HEK293 (cell line): ENCODE data around the gene CKS1B.

Experiments used
- CTCF ChIA-PET: fragments of 350-600 bp; formaldehyde crosslinking; extraction: SDS; loops from one replicate; lab custom pipeline; 2021; ENCODE audit warnings: antibody characterized with exemption; lab: Yijun Ruan, JAX
- POLR2A ChIA-PET: fragments of 300-600 bp; formaldehyde crosslinking; extraction: SDS; loops from one replicate; lab custom pipeline; 2020; ENCODE audit warnings: antibody characterized with exemption, inconsistent platforms; lab: Yijun Ruan, JAX
- H3K27ac ChIP-seq: fragments of 200-500 bp; sonication (Bioruptor generic); 2 replicates; pipeline ENCODE4 v1.5.1; 2014; ENCODE audit warnings: low read depth, low read length, control low read depth, inconsistent platforms; ENCODE audit errors: extremely low read depth
- H3K36me3 ChIP-seq, 2 experiments: fragments of 200-500 bp in 1 of 2; sonication (Bioruptor generic) in 1 of 2; 1 replicate in 1 of 2; 2 replicates in 1 of 2; pipeline ENCODE4 v1.5.1; 2014 to 2017; ENCODE audit warnings: inconsistent platforms in 2 of 2, low read length in 2 of 2; ENCODE audit not compliant: control insufficient read depth in 2 of 2, insufficient read depth in 1 of 2
- H3K4me1 ChIP-seq: fragments of 200-500 bp; sonication (Bioruptor generic); 2 replicates; pipeline ENCODE4 v1.5.1; 2014; ENCODE audit warnings: mild to moderate bottlenecking, low read length, inconsistent platforms; ENCODE audit not compliant: control insufficient read depth, insufficient read depth
- H3K4me3 ChIP-seq: 2 replicates; pipeline ENCODE4 v1.5.1; 2011; ENCODE audit warnings: low read depth, mild to moderate bottlenecking, control low read depth, low read length, moderate library complexity
- H3K9me3 ChIP-seq: fragments of 200-500 bp; sonication (Bioruptor generic); 2 replicates; pipeline ENCODE4 v1.5.1; 2014; ENCODE audit warnings: low read depth, low read length, inconsistent platforms; ENCODE audit not compliant: control insufficient read depth, insufficient read depth
- GLIS2 ChIP-seq: fragments of 450-650 bp; formaldehyde crosslinking; IDR thresholded peaks from 2 replicates; pipeline ENCODE4 v1.5.1; 2016; ENCODE audit warnings: missing biosample characterization, missing genetic modification characterization
- HOXA7 ChIP-seq: sonication (generic); formaldehyde crosslinking; IDR thresholded peaks from 2 replicates; pipeline ENCODE4 v1.8.1; 2022; ENCODE audit warnings: missing genetic modification reagents, borderline replicate concordance
- REPIN1 ChIP-seq: fragments of 450-650 bp; formaldehyde crosslinking; IDR thresholded peaks from 2 replicates; pipeline ENCODE4 v1.5.1; 2017; ENCODE audit warnings: missing biosample characterization, missing genetic modification characterization, low read depth
- ZFP3 ChIP-seq: fragments of 450-650 bp; formaldehyde crosslinking; IDR thresholded peaks from 2 replicates; pipeline ENCODE4 v1.5.1; 2016; ENCODE audit warnings: low read depth, missing biosample characterization, missing genetic modification characterization
- ZNF248 ChIP-seq: fragments of 450-650 bp; formaldehyde crosslinking; IDR thresholded peaks from 2 replicates; pipeline ENCODE4 v1.5.1; 2017; ENCODE audit warnings: missing biosample characterization, missing genetic modification characterization
- ZNF335 ChIP-seq: fragments of 450-650 bp; formaldehyde crosslinking; conservative IDR thresholded peaks from 2 replicates; pipeline ENCODE4 v1.5.1; 2016; ENCODE audit warnings: missing biosample characterization, missing genetic modification characterization
- ZNF341 ChIP-seq: fragments of 450-650 bp; formaldehyde crosslinking; IDR thresholded peaks from 2 replicates; pipeline ENCODE4; 2016; ENCODE audit warnings: low read depth, missing biosample characterization, missing genetic modification characterization
- ZNF391 ChIP-seq: fragments of 450-650 bp; formaldehyde crosslinking; IDR thresholded peaks from 2 replicates; pipeline ENCODE4 v1.5.1; 2016; ENCODE audit warnings: low read depth, missing biosample characterization, missing genetic modification characterization, borderline replicate concordance
- ZNF600 ChIP-seq: fragments of 450-650 bp; formaldehyde crosslinking; IDR thresholded peaks from 2 replicates; pipeline ENCODE4 v1.5.1; 2016; ENCODE audit warnings: missing biosample characterization, missing genetic modification characterization
- ZNF624 ChIP-seq: fragments of 450-650 bp; formaldehyde crosslinking; IDR thresholded peaks from 2 replicates; pipeline ENCODE4 v1.5.1; 2017; ENCODE audit warnings: missing biosample characterization, missing genetic modification characterization
- ZNF658 ChIP-seq: fragments of 450-650 bp; formaldehyde crosslinking; IDR thresholded peaks from 2 replicates; pipeline ENCODE4; 2016; ENCODE audit warnings: missing biosample characterization, missing genetic modification characterization
- ZNF785 ChIP-seq: fragments of 450-650 bp; formaldehyde crosslinking; IDR thresholded peaks from 2 replicates; pipeline ENCODE4 v1.5.1; 2016; ENCODE audit warnings: missing biosample characterization, missing genetic modification characterization
- TF ChIP-seq, protein P1 (sequence below): fragments of 450-650 bp; formaldehyde crosslinking; conservative IDR thresholded peaks from 2 replicates; pipeline ENCODE4 v1.5.1; 2016; ENCODE audit warnings: low read depth, missing biosample characterization, missing genetic modification characterization
- TF ChIP-seq, protein P2 (sequence below): fragments of 450-650 bp; formaldehyde crosslinking; IDR thresholded peaks from 2 replicates; pipeline ENCODE4 v1.5.1; 2017; ENCODE audit warnings: missing biosample characterization, missing genetic modification characterization
- TF ChIP-seq, protein P3 (sequence below): fragments of 450-650 bp; formaldehyde crosslinking; IDR thresholded peaks from 2 replicates; pipeline ENCODE4 v1.5.1; 2016; ENCODE audit warnings: missing biosample characterization, missing genetic modification characterization
- TF ChIP-seq, protein P4 (sequence below): fragments of 450-650 bp; formaldehyde crosslinking; IDR thresholded peaks from 2 replicates; pipeline ENCODE4 v1.5.1; 2016; ENCODE audit warnings: missing biosample characterization, missing genetic modification characterization, borderline replicate concordance
- TF ChIP-seq, protein P5 (sequence below): fragments of 450-650 bp; formaldehyde crosslinking; IDR thresholded peaks from 2 replicates; pipeline ENCODE4 v1.5.1; 2016; ENCODE audit warnings: missing biosample characterization, missing genetic modification characterization
- TF ChIP-seq, protein P6 (sequence below): fragments of 450-650 bp; formaldehyde crosslinking; IDR thresholded peaks from 2 replicates; pipeline ENCODE4; 2016; ENCODE audit warnings: missing biosample characterization, missing genetic modification characterization
- TF ChIP-seq, protein P7 (sequence below): fragments of 450-650 bp; formaldehyde crosslinking; IDR thresholded peaks from 2 replicates; pipeline ENCODE4 v1.5.1; 2017; ENCODE audit warnings: missing biosample characterization, missing genetic modification characterization

Gene CKS1B

DNA sequence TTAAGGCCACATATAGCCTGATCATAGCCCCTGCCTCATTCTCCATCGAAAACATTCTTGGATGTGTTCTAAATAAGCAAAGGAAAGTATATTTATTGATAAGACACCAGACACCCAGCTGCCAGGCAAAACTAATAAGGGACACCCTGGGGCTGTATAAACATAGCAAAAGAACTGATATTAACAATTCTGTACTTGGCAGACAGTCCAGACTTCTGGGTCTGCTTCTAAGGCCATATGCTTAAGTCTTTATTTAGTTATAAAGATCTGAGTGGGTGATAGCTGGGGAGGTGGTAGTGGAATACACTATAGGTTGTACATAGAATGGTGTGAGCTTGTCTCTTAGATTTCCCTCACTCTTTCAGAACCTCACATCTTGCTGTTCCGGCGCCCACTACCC lies 3.9 kb downstream of the CKS1B start (continued):
- TF ChIP-seq, protein P1, sequence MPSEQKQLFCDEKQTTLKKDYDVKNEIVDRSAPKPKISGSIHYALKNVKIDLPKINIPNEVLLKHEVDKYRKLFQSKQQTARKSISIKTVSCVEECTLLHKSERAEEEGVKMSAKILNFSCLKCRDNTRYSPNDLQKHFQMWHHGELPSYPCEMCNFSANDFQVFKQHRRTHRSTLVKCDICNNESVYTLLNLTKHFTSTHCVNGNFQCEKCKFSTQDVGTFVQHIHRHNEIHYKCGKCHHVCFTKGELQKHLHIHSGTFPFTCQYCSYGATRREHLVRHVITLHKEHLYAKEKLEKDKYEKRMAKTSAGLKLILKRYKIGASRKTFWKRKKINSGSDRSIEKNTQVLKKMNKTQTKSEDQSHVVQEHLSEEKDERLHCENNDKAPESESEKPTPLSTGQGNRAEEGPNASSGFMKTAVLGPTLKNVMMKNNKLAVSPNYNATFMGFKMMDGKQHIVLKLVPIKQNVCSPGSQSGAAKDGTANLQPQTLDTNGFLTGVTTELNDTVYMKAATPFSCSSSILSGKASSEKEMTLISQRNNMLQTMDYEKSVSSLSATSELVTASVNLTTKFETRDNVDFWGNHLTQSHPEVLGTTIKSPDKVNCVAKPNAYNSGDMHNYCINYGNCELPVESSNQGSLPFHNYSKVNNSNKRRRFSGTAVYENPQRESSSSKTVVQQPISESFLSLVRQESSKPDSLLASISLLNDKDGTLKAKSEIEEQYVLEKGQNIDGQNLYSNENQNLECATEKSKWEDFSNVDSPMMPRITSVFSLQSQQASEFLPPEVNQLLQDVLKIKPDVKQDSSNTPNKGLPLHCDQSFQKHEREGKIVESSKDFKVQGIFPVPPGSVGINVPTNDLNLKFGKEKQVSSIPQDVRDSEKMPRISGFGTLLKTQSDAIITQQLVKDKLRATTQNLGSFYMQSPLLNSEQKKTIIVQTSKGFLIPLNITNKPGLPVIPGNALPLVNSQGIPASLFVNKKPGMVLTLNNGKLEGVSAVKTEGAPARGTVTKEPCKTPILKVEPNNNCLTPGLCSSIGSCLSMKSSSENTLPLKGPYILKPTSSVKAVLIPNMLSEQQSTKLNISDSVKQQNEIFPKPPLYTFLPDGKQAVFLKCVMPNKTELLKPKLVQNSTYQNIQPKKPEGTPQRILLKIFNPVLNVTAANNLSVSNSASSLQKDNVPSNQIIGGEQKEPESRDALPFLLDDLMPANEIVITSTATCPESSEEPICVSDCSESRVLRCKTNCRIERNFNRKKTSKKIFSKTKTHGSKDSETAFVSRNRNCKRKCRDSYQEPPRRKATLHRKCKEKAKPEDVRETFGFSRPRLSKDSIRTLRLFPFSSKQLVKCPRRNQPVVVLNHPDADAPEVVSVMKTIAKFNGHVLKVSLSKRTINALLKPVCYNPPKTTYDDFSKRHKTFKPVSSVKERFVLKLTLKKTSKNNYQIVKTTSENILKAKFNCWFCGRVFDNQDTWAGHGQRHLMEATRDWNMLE (tag by site-specific recombination): no peak
- TF ChIP-seq, all 188 proteins: peak for 0

DNA sequence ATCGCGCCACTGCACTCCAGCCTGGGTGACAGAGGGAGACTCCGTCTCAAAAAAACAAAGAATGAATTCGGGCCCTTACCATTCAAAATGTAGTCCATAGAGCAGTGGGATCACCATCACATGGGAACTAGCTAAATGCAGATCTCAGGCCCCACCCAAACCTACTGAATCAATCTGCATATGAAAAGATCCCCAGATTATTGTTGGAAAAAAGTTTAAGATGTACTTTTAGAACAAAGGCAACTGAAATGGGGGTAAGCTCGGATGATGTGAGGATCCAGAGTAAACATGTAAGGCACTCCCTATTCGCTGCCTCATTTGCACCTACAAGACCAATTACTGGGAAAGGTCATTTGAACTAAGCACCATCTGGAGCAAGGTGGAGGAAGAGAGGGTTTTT lies 7.9 kb downstream of the CKS1B start:
- H3K9me3 ChIP-seq: no peaks in the 10 kb centered on the region
- TF ChIP-seq ZNF624 (tag by site-specific recombination) (no peak), ZNF335 (tag by site-specific recombination) (no peak), GLIS2 (no peak), REPIN1 (tag by site-specific recombination) (no peak), HOXA7 (CRISPR knock-in tag) (no peak), ZNF658 (tag by site-specific recombination) (no peak), ZNF248 (tag by site-specific recombination) (no peak), ZNF785 (tag by site-specific recombination) (no peak), ZNF600 (tag by site-specific recombination) (no peak), ZFP3 (tag by site-specific recombination) (no peak), ZNF341 (tag by site-specific recombination) (no peak), ZNF391 (tag by site-specific recombination) (no peak)
- TF ChIP-seq, protein P2, sequence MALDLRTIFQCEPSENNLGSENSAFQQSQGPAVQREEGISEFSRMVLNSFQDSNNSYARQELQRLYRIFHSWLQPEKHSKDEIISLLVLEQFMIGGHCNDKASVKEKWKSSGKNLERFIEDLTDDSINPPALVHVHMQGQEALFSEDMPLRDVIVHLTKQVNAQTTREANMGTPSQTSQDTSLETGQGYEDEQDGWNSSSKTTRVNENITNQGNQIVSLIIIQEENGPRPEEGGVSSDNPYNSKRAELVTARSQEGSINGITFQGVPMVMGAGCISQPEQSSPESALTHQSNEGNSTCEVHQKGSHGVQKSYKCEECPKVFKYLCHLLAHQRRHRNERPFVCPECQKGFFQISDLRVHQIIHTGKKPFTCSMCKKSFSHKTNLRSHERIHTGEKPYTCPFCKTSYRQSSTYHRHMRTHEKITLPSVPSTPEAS: no peak
- TF ChIP-seq, protein P3, sequence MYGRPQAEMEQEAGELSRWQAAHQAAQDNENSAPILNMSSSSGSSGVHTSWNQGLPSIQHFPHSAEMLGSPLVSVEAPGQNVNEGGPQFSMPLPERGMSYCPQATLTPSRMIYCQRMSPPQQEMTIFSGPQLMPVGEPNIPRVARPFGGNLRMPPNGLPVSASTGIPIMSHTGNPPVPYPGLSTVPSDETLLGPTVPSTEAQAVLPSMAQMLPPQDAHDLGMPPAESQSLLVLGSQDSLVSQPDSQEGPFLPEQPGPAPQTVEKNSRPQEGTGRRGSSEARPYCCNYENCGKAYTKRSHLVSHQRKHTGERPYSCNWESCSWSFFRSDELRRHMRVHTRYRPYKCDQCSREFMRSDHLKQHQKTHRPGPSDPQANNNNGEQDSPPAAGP (tag by site-specific recombination): no peak
- TF ChIP-seq, protein P4, sequence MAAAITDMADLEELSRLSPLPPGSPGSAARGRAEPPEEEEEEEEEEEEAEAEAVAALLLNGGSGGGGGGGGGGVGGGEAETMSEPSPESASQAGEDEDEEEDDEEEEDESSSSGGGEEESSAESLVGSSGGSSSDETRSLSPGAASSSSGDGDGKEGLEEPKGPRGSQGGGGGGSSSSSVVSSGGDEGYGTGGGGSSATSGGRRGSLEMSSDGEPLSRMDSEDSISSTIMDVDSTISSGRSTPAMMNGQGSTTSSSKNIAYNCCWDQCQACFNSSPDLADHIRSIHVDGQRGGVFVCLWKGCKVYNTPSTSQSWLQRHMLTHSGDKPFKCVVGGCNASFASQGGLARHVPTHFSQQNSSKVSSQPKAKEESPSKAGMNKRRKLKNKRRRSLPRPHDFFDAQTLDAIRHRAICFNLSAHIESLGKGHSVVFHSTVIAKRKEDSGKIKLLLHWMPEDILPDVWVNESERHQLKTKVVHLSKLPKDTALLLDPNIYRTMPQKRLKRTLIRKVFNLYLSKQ (tag by site-specific recombination): no peak
- TF ChIP-seq, protein P5, sequence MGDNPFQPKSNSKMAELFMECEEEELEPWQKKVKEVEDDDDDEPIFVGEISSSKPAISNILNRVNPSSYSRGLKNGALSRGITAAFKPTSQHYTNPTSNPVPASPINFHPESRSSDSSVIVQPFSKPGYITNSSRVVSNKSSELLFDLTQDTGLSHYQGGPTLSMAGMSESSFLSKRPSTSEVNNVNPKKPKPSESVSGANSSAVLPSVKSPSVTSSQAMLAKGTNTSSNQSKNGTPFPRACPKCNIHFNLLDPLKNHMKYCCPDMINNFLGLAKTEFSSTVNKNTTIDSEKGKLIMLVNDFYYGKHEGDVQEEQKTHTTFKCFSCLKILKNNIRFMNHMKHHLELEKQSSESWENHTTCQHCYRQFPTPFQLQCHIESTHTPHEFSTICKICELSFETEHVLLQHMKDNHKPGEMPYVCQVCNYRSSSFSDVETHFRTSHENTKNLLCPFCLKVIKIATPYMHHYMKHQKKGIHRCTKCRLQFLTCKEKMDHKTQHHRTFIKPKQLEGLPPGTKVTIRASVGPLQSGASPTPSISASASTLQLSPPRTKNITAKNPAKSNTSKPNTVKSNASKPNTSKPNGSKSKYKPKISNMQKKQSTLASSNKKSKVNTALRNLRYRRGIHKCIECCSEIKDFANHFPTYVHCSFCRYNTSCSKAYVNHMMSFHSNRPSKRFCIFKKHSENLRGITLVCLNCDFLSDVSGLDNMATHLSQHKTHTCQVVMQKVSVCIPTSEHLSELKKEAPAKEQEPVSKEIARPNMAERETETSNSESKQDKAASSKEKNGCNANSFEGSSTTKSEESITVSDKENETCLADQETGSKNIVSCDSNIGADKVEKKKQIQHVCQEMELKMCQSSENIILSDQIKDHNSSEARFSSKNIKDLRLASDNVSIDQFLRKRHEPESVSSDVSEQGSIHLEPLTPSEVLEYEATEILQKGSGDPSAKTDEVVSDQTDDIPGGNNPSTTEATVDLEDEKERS (tag by site-specific recombination): no peak
- TF ChIP-seq, protein P6, sequence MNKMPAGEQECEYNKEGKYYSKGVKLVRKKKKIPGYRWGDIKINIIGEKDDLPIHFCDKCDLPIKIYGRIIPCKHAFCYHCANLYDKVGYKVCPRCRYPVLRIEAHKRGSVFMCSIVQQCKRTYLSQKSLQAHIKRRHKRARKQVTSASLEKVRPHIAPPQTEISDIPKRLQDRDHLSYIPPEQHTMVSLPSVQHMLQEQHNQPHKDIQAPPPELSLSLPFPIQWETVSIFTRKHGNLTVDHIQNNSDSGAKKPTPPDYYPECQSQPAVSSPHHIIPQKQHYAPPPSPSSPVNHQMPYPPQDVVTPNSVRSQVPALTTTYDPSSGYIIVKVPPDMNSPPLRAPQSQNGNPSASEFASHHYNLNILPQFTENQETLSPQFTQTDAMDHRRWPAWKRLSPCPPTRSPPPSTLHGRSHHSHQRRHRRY (tag by site-specific recombination): no peak
- TF ChIP-seq, protein P7, sequence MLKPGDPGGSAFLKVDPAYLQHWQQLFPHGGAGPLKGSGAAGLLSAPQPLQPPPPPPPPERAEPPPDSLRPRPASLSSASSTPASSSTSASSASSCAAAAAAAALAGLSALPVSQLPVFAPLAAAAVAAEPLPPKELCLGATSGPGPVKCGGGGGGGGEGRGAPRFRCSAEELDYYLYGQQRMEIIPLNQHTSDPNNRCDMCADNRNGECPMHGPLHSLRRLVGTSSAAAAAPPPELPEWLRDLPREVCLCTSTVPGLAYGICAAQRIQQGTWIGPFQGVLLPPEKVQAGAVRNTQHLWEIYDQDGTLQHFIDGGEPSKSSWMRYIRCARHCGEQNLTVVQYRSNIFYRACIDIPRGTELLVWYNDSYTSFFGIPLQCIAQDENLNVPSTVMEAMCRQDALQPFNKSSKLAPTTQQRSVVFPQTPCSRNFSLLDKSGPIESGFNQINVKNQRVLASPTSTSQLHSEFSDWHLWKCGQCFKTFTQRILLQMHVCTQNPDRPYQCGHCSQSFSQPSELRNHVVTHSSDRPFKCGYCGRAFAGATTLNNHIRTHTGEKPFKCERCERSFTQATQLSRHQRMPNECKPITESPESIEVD (tag by site-specific recombination): no peak
- TF ChIP-seq, all 188 proteins: peak for 0
- H3K27ac ChIP-seq: peak overlapping the region; percentile 73
- POLR2A ChIA-PET: interaction anchor here (0.6 to 3.3 kb wide), 8 partner anchors 10 to 22 kb away, joined by 3 to 66 read pairs (median 4); partner anchors contain the start of genes CKS1B, LENEP, PYGO2 and SHC1
- CTCF ChIA-PET: interaction anchor here (0.5 to 3.6 kb wide), 10 partner anchors 12 to 1337 kb away, joined by 3 to 55 read pairs (median 4); partner anchors contain the start of genes LENEP, PBXIP1, PYGO2 and SHC1
- H3K36me3 ChIP-seq: peaks cover 4 to 34% of the 10 kb centered on the region in 2 experiments; a peak in 2 of 3 replicates
- no peaks in the 10 kb centered on the region for H3K4me1 ChIP-seq
- peak overlapping the region; percentile 23 for H3K4me3 ChIP-seq
